ENCODE data around the gene MICAL2.

GRCh38 chr11:12239804-12240371, 129.5 kb downstream of the MICAL2 start:
- TF ChIP-seq CEBPB (IDR thresholded peaks at IDR 0.05; ENCODE audit: low read depth, low read length) (no peak), GABPA (IDR thresholded peaks at IDR 0.05; ENCODE audit: borderline replicate concordance, insufficient read depth, low read length) (no peak), POLR2A (IDR thresholded peaks at IDR 0.05; ENCODE audit: control extremely low read depth in 1 of 2, low read depth in 2 of 2, low read length in 2 of 2) (no peak), POLR2AphosphoS5 (IDR thresholded peaks at IDR 0.05; ENCODE audit: low read depth, low read length) (no peak), JUND (IDR thresholded peaks at IDR 0.05; ENCODE audit: low read length) (no peak), TAF1 (IDR thresholded peaks at IDR 0.05; ENCODE audit: low read depth, low read length) (no peak), CTCF (IDR thresholded peaks at IDR 0.05; ENCODE audit: control extremely low read depth in 1 of 3, insufficient read depth in 1 of 3, low read depth in 1 of 3, low read length in 3 of 3) (no peak), SUZ12 (IDR thresholded peaks at IDR 0.05; ENCODE audit: low read length) (no peak), RBBP5 (IDR thresholded peaks at IDR 0.05; ENCODE audit: borderline replicate concordance, low read depth, low read length) (no peak)

All from H1 (cell line).